ENCODE measurements around the gene MED23.

DNA sequence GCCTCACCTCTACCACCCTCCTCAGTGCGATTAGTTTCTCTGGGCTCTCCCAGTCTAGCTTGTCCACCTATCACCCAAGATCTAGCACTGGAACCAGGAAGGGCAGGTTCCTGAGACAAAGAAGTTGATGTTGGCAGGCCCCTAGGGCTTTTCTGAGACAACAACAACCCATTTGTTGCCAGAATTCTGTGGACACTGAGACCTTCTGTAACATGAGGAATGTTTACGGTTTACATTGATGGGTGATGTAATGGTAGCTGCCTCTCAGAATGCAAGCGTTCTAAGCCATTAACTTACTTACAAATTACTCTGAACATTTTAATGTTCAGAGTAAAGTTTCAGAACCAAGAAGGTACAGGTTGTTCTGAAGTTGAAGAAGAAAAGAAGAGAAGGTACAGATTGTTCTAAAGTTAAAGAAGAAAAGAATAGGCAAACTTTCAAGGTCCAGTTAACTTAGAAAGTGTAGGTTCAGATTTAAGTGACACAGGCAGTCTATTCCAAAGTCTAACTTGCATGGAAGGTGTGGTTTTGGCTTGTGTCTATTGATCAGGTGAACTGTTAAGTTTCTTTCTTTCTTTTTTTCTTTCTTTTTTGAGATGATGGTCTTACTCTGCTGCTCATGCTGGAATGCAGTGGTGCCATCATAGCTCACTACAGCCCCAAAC, 3.7 kb upstream of the MED23 start:
- TF ChIP-seq CTCF (IDR thresholded peaks at IDR 0.05) (no peak), POLR2A (IDR thresholded peaks at IDR 0.05) (no peak)
